GM21390 (cell line): ENCODE data around the gene KLHL29.

ENCODE experiments used
- ATAC-seq: cut with Tn5 transposase; IDR thresholded peaks from one replicate; pipeline ENCODE4 v1.9.1; 2021; ENCODE audit not compliant: unreplicated experiment

KLHL29 gene

GRCh38 chr2:23604731-23605130 is 219.8 kb downstream of the KLHL29 start:
- ATAC-seq = no peak

- no peak for ATAC-seq
Observed at GRCh38 chr2:23605236-23605635, 220.3 kb downstream of the KLHL29 start.

GRCh38 chr2:23606196-23606595 is 221.2 kb downstream of the KLHL29 start:
- no peak for ATAC-seq

- no peak for ATAC-seq
Observed at GRCh38 chr2:23606968-23607367, 222.0 kb downstream of the KLHL29 start.

- ATAC-seq = no peak
Observed at GRCh38 chr2:23607925-23608324, 222.9 kb downstream of the KLHL29 start.

GRCh38 chr2:23609254-23609653 is 224.3 kb downstream of the KLHL29 start:
- ATAC-seq = no peak

- ATAC-seq = no peak
Observed at GRCh38 chr2:23611839-23612238, 226.9 kb downstream of the KLHL29 start.

GRCh38 chr2:23614701-23615100 is 229.7 kb downstream of the KLHL29 start:
- no peak for ATAC-seq

- no peak for ATAC-seq
Observed at GRCh38 chr2:23615216-23616020, 230.4 kb downstream of the KLHL29 start.

- ATAC-seq = no peak
Observed at GRCh38 chr2:23616630-23617029, 231.7 kb downstream of the KLHL29 start.

GRCh38 chr2:23617167-23617810 is 232.3 kb downstream of the KLHL29 start:
- no peak for ATAC-seq

- ATAC-seq = no peak
Observed at GRCh38 chr2:23617811-23618215, 232.8 kb downstream of the KLHL29 start.

- no peak for ATAC-seq
Observed at GRCh38 chr2:23618265-23618664, 233.3 kb downstream of the KLHL29 start.

GRCh38 chr2:23618794-23619530 is 234.0 kb downstream of the KLHL29 start:
- no peak for ATAC-seq

- no peak for ATAC-seq
Observed at GRCh38 chr2:23619941-23620340, 235.0 kb downstream of the KLHL29 start.

- no peak for ATAC-seq
Observed at GRCh38 chr2:23620841-23621341, 235.9 kb downstream of the KLHL29 start.

- ATAC-seq = no peak
Observed at GRCh38 chr2:23621616-23622015, 236.6 kb downstream of the KLHL29 start.

- ATAC-seq = no peak
Observed at GRCh38 chr2:23622466-23622865, 237.5 kb downstream of the KLHL29 start.

GRCh38 chr2:23622966-23623675 is 238.1 kb downstream of the KLHL29 start:
- no peak for ATAC-seq

- ATAC-seq = no peak
Observed at GRCh38 chr2:23624378-23624777, 239.4 kb downstream of the KLHL29 start.

- no peak for ATAC-seq
Observed at GRCh38 chr2:23624915-23625314, 239.9 kb downstream of the KLHL29 start.
